Testis (tissue), 3 donors: ENCODE measurements around the gene C5orf15. TPM values are rescaled to one million over a fixed set of nuclear protein-coding genes. Genes with fewer than 3 reads are reported as not detected.

ENCODE experiments used
- DNase-seq: peaks from one replicate; pipeline ENCODE4 v3.0.0-alpha.2; 2019
- H3K27ac ChIP-seq, 2 donors: fragments of 200-600 bp; sonication (generic); one replicate each; pipeline ENCODE4 v1.5.1; 2019
- H3K27me3 ChIP-seq: fragments of 200-600 bp; sonication (generic); one replicate; pipeline ENCODE4 v1.5.1; 2019
- H3K36me3 ChIP-seq: fragments of 200-600 bp; sonication (generic); one replicate; pipeline ENCODE4 v1.5.1; 2017; ENCODE audit warnings: low read depth; ENCODE audit errors: missing control alignments
- H3K4me1 ChIP-seq: fragments of 200-600 bp; sonication (generic); one replicate; pipeline ENCODE4 v1.5.1; 2019
- H3K4me3 ChIP-seq, 2 donors: fragments of 200-600 bp; sonication (generic); one replicate each; pipeline ENCODE4 v1.5.1; 2017 to 2019
- H3K9me3 ChIP-seq: fragments of 200-600 bp; sonication (generic); one replicate; pipeline ENCODE4 v1.5.1; 2017
- CTCF ChIP-seq, 3 experiments: fragments of 450-650 bp in 2 of 3; fragments of 200-600 bp in 1 of 3; sonication (generic) in 1 of 3; IDR thresholded peaks; one replicate each; pipeline ENCODE4 v1.5.1; 2016 to 2019; ENCODE audit warnings: antibody characterized with exemption in 3 of 3, mild to moderate bottlenecking in 2 of 3, moderate library complexity in 1 of 3
- POLR2A ChIP-seq: fragments of 450-650 bp; IDR thresholded peaks from one replicate; pipeline ENCODE4 v1.6.1; 2017; ENCODE audit warnings: antibody characterized with exemption, mild to moderate bottlenecking, moderate library complexity
- WGBS, 2 donors: methylation state at CpG; one replicate each; pipeline ENCODE4 v1.1.5; 2018; 5-methylcytosine and 5-hydroxymethylcytosine counted together
- intact Hi-C: fragments of 100-400 bp; cut with DNase I; formaldehyde crosslinking; loops from one replicate; pipeline ENCODE4 v1.15.1; 2023; ENCODE audit warnings: low total_unique reads
- polyA plus RNA-seq: library from polyadenylated mRNA; stranded (reverse); fragments of 350-450 nt; fragmentation: Illumina TruSeq; extraction: RNeasy Lipid Tissue Mini Kit (QIAGEN cat#74804); gene quantifications from one replicate; pipeline ENCODE4 v1.2.3, GENCODE V29; 2014; ENCODE audit warnings: low read depth, low replicate concordance; ENCODE audit not compliant: insufficient read depth
- total RNA-seq, 2 donors: library from RNA; depleted of rRNA; stranded (reverse); fragments of >200 nt; gene quantifications; one replicate each; pipeline ENCODE4 v1.2.3, GENCODE V29; 2016

The C5orf15 gene
- total and polyA plus RNA-seq, 3 donors from 2014 or later = 44.8 to 65.1 (median 62.9) TPM

GRCh38 chr5:133990396-133990795, 22.0 kb upstream of the C5orf15 start:
- no peaks in the 10 kb centered on the region for H3K36me3 ChIP-seq
- no peak overlapping the region for H3K4me3 ChIP-seq
- DNase-seq = no peak
- H3K27me3 ChIP-seq = no peaks in the 10 kb centered on the region
- no peak for TF ChIP-seq CTCF (IDR thresholded peaks at IDR 0.05)
- no peak for TF ChIP-seq POLR2A
- intact Hi-C loops = no loop called here
- no peaks in the 10 kb centered on the region for H3K9me3 ChIP-seq
- peaks cover 32% of the 10 kb centered on the region for H3K4me1 ChIP-seq
- WGBS, 2 donors = 76 to 85% methylated on average over 3 to 6 of the region's 6 CpGs
- no peak overlapping the region for H3K27ac ChIP-seq

GRCh38 chr5:133985540-133986180, 17.2 kb upstream of the C5orf15 start:
- Histone ChIP-seq H3K4me1 (no peaks in the 10 kb centered on the region), H3K27me3 (no peaks in the 10 kb centered on the region), H3K4me3 (no peak overlapping the region), H3K9me3 (no peaks in the 10 kb centered on the region), H3K36me3 (no peaks in the 10 kb centered on the region), H3K27ac (no peak overlapping the region)
- intact Hi-C loops = no loop called here
- 83 to 84% methylated on average over 3 of the region's 3 CpGs for WGBS, 2 donors
- DNase-seq = no peak
- no peak for TF ChIP-seq CTCF (IDR thresholded peaks at IDR 0.05)
- TF ChIP-seq POLR2A = no peak

- DNase-seq = no peak
- intact Hi-C loops = no loop called here
- Histone ChIP-seq H3K36me3 (no peaks in the 10 kb centered on the region), H3K27ac (no peak overlapping the region), H3K4me1 (no peaks in the 10 kb centered on the region), H3K4me3 (no peak overlapping the region), H3K9me3 (no peaks in the 10 kb centered on the region), H3K27me3 (no peaks in the 10 kb centered on the region)
- WGBS, 2 donors = 75 to 88% methylated on average over 5 of the region's 5 CpGs
- TF ChIP-seq CTCF (IDR thresholded peaks at IDR 0.05) (no peak), POLR2A (no peak)
Measured at GRCh38 chr5:133983674-133984073, 15.2 kb upstream of the C5orf15 start.

GRCh38 chr5:133981714-133982113, 13.3 kb upstream of the C5orf15 start:
- Histone ChIP-seq H3K4me3 (no peak overlapping the region), H3K4me1 (no peaks in the 10 kb centered on the region), H3K9me3 (no peaks in the 10 kb centered on the region), H3K27me3 (no peaks in the 10 kb centered on the region), H3K36me3 (no peaks in the 10 kb centered on the region), H3K27ac (no peak overlapping the region)
- TF ChIP-seq CTCF (IDR thresholded peaks at IDR 0.05) = no peak
- TF ChIP-seq POLR2A = no peak
- WGBS, 2 donors = 53 to 62% methylated on average over 1 of the region's 1 CpG
- intact Hi-C loops = no loop called here
- no peak for DNase-seq

GRCh38 chr5:133980652-133981051, 12.2 kb upstream of the C5orf15 start:
- no peak for DNase-seq
- Histone ChIP-seq H3K36me3 (no peaks in the 10 kb centered on the region), H3K4me1 (no peaks in the 10 kb centered on the region), H3K27ac (no peak overlapping the region), H3K9me3 (no peaks in the 10 kb centered on the region), H3K27me3 (no peaks in the 10 kb centered on the region), H3K4me3 (no peak overlapping the region)
- no peak for TF ChIP-seq POLR2A
- no peak for TF ChIP-seq CTCF (IDR thresholded peaks at IDR 0.05)
- intact Hi-C loops = no loop called here
- 89 to 92% methylated on average over 7 of the region's 7 CpGs for WGBS, 2 donors
